Brain microvascular endothelial cell (primary cell): Measurements from ENCODE around the gene KLHL13.
"Not testable (repeated sequence)": the region's sequence is repeated elsewhere in the genome, so short reads cannot be mapped to it uniquely, and the experiment has no call there.

Experiments
- DNase-seq: peaks from one replicate; pipeline ENCODE4 v3.0.0-alpha.2; 2020
- H3K27ac ChIP-seq: fragments of 250-450 bp; sonication (Bioruptor Pico); 2 replicates; pipeline ENCODE4 v1.5.1; 2020; ENCODE audit warnings: mild to moderate bottlenecking, moderate library complexity
- H3K27me3 ChIP-seq: fragments of 250-450 bp; sonication (Bioruptor Pico); replicated peaks from 2 replicates; pipeline ENCODE4 v1.5.1; 2020; ENCODE audit warnings: mild to moderate bottlenecking
- H3K36me3 ChIP-seq: fragments of 250-450 bp; sonication (Bioruptor Pico); replicated peaks from 2 replicates; pipeline ENCODE4 v1.5.1; 2020; ENCODE audit warnings: mild to moderate bottlenecking
- H3K4me3 ChIP-seq: 2 replicates; pipeline ENCODE4 v1.5.1; 2011; ENCODE audit warnings: low read depth, mild to moderate bottlenecking, control low read depth, low read length, moderate library complexity
- CTCF ChIP-seq: IDR thresholded peaks from 2 replicates; pipeline ENCODE4 v1.5.1; 2011; ENCODE audit warnings: low read depth, mild to moderate bottlenecking, moderate library complexity, low read length, control low read depth, inconsistent platforms; ENCODE audit errors: missing control alignments
- in situ Hi-C: cut with HindIII; loops from 2 replicates; pipeline ENCODE4 v1.10.0; 2017; ENCODE audit warnings: low sequenced_read_pairs, low pct_ligation_motif_present

KLHL13 gene

GRCh38 chrX:118152721-118153120, 36.1 kb upstream of the KLHL13 start:
- no peaks in the 10 kb centered on the region for H3K36me3 ChIP-seq
- H3K4me3 ChIP-seq: no peak overlapping the region
- no peaks in the 10 kb centered on the region for H3K27me3 ChIP-seq
- no peak for TF ChIP-seq CTCF
- no peak overlapping the region for H3K27ac ChIP-seq
- in situ Hi-C loops: no loop called here
- no peak for DNase-seq

GRCh38 chrX:118148737-118149136, 32.1 kb upstream of the KLHL13 start:
- no peaks in the 10 kb centered on the region for H3K27me3 ChIP-seq
- no peak overlapping the region for H3K4me3 ChIP-seq
- no peak for DNase-seq
- no peak for TF ChIP-seq CTCF
- in situ Hi-C loops: no loop called here
- H3K36me3 ChIP-seq: no peaks in the 10 kb centered on the region
- no peak overlapping the region for H3K27ac ChIP-seq

- H3K36me3 ChIP-seq, DNase-seq, in situ Hi-C loops, H3K27me3 ChIP-seq, H3K4me3 ChIP-seq, H3K27ac ChIP-seq: not testable (repeated sequence)
These were observed 31.2 kb upstream of the KLHL13 start for GRCh38 chrX:118147771-118148170.

- Histone ChIP-seq H3K27ac (no peak overlapping the region), H3K4me3 (no peak overlapping the region), H3K27me3 (no peaks in the 10 kb centered on the region), H3K36me3 (no peaks in the 10 kb centered on the region)
- in situ Hi-C loops: no loop called here
- no peak for DNase-seq
- TF ChIP-seq CTCF: no peak
These were observed 27.0 kb upstream of the KLHL13 start for GRCh38 chrX:118143578-118143977.

- Histone ChIP-seq H3K4me3 (no peak overlapping the region), H3K36me3 (no peaks in the 10 kb centered on the region), H3K27me3 (no peaks in the 10 kb centered on the region), H3K27ac (no peak overlapping the region)
- no peak for DNase-seq
- TF ChIP-seq CTCF: no peak
- in situ Hi-C loops: no loop called here
These were observed 14.7 kb upstream of the KLHL13 start for GRCh38 chrX:118131336-118131735.

GRCh38 chrX:118129681-118130080, 13.1 kb upstream of the KLHL13 start:
- Histone ChIP-seq H3K27ac (no peak overlapping the region), H3K36me3 (no peaks in the 10 kb centered on the region), H3K4me3 (no peak overlapping the region), H3K27me3 (no peaks in the 10 kb centered on the region)
- in situ Hi-C loops: no loop called here
- DNase-seq: no peak
- TF ChIP-seq CTCF: no peak
